Common myeloid progenitor, CD34-positive (primary cell): ENCODE results near the gene IDH1.
"Not testable (repeated sequence)": the region's sequence is repeated elsewhere in the genome, so short reads cannot be mapped to it uniquely, and the experiment has no call there.

Source experiments
- CTCF ChIA-PET: fragments of 350-600 bp; sonication (Branson Sonifier 250); formaldehyde crosslinking; loops from one replicate; lab custom pipeline; 2021; ENCODE audit warnings: antibody characterized with exemption; lab: Charles Lee
- POLR2A ChIA-PET: fragments of 350-600 bp; sonication (Branson Sonifier 250); formaldehyde crosslinking; loops from one replicate; lab custom pipeline; 2021; ENCODE audit warnings: antibody characterized with exemption; lab: Charles Lee
- DNase-seq, 3 donors: peaks; one replicate each; pipeline versions ENCODE4 v3.0.0 to v3.0.0-alpha.2; 2013
- H3K27ac ChIP-seq, 2 experiments: 1 replicate in 1 of 2; 2 replicates in 1 of 2; pipeline ENCODE4 v1.7.0; 2013; ENCODE audit warnings: inconsistent platforms in 2 of 2, low read length in 2 of 2, mild to moderate bottlenecking in 2 of 2, low read depth in 1 of 2, moderate library complexity in 1 of 2; ENCODE audit not compliant: severe bottlenecking in 2 of 2, insufficient read depth in 1 of 2, poor library complexity in 1 of 2
- H3K27me3 ChIP-seq, 5 experiments: replicated peaks in 2 of 5; 1 replicate in 3 of 5; 2 replicates in 2 of 5; pipeline versions ENCODE4 v1.6.1 to v1.7.0; 2013; ENCODE audit warnings: low read length in 4 of 5, mild to moderate bottlenecking in 2 of 5, moderate library complexity in 2 of 5, inconsistent platforms in 1 of 5; ENCODE audit not compliant: insufficient read depth in 5 of 5, control insufficient read depth in 4 of 5
- H3K36me3 ChIP-seq, 4 experiments: 1 replicate in 2 of 4; 2 replicates in 2 of 4; pipeline versions ENCODE4 v1.6.1 to v1.7.0; 2013; ENCODE audit warnings: low read length in 3 of 4, control low read depth in 1 of 4, mild to moderate bottlenecking in 1 of 4; ENCODE audit not compliant: control insufficient read depth in 4 of 4, insufficient read depth in 4 of 4
- H3K4me1 ChIP-seq, 4 experiments: 1 replicate in 3 of 4; 2 replicates in 1 of 4; pipeline versions ENCODE4 v1.6.1 to v1.7.1; 2013; ENCODE audit warnings: low read length in 3 of 4, mild to moderate bottlenecking in 3 of 4, control low read depth in 1 of 4, inconsistent platforms in 1 of 4, moderate library complexity in 1 of 4; ENCODE audit not compliant: control insufficient read depth in 4 of 4, insufficient read depth in 4 of 4; ENCODE audit errors: control extremely low read depth in 1 of 4
- H3K4me3 ChIP-seq, 7 experiments: 1 replicate in 4 of 7; 2 replicates in 3 of 7; pipeline versions ENCODE4 v1.5.1 to v1.7.0; 2013; ENCODE audit warnings: mild to moderate bottlenecking in 7 of 7, low read length in 6 of 7, moderate library complexity in 6 of 7, inconsistent platforms in 2 of 7, low read depth in 2 of 7, control low read depth in 1 of 7; ENCODE audit not compliant: insufficient read depth in 4 of 7, control insufficient read depth in 1 of 7; ENCODE audit errors: extremely low read depth in 1 of 7
- H3K9me3 ChIP-seq, 5 experiments: 1 replicate in 4 of 5; 2 replicates in 1 of 5; pipeline versions ENCODE4 v1.6.1 to v1.7.1; 2013; ENCODE audit warnings: low read length in 4 of 5, mild to moderate bottlenecking in 2 of 5, inconsistent platforms in 1 of 5, low read depth in 1 of 5, moderate library complexity in 1 of 5; ENCODE audit not compliant: control insufficient read depth in 4 of 5, insufficient read depth in 2 of 5; ENCODE audit errors: control extremely low read depth in 1 of 5
- whole genome bisulfite sequencing: methylation state at CpG from one replicate; pipeline ENCODE4 v1.1.5; 2013; ENCODE audit not compliant: insufficient coverage; 5-methylcytosine and 5-hydroxymethylcytosine counted together

IDH1 gene

DNA sequence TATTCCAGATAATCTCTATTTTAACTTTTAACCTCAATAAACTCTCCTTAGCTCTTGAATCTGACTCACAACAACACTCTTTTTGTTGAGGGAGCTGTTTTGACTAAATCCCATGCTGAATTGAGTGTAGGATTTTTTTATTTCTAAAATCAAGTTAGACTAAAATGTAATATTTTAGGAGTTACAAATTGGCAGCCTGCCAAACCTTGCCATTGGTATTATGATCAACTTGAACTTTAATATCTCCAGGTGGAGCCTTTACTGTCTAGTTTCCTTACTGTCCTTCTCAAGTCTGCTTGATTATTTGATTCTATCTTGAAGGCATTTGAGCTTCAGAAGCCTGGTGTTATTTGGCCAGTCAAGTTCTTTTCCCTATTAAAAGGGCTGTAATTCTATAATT lies 19.9 kb upstream of the IDH1 start:
- DNase-seq: no peak
- POLR2A ChIA-PET: interaction anchor here (1.3 kb wide), 1 partner anchor 9 kb away, joined by 3 read pairs; the partner anchor contains the start of gene PIKFYVE
- Histone ChIP-seq H3K27me3 (no peaks in the 10 kb centered on the region), H3K4me3 (no peak overlapping the region), H3K27ac (no peak overlapping the region), H3K36me3 (peaks cover 34 to 80% (median 63%) of the 10 kb centered on the region in 4 experiments), H3K4me1 (peaks cover 0 to under 1% (median 0%) of the 10 kb centered on the region in 4 experiments), H3K9me3 (peaks cover 0 to 9% (median 3%) of the 10 kb centered on the region in 5 experiments)
- CTCF ChIA-PET: interaction anchor here (0.6 to 1.3 kb wide), 3 partner anchors 19 to 73 kb away, joined by 3 to 4 read pairs (median 3); no protein-coding TSS in a partner anchor

DNA sequence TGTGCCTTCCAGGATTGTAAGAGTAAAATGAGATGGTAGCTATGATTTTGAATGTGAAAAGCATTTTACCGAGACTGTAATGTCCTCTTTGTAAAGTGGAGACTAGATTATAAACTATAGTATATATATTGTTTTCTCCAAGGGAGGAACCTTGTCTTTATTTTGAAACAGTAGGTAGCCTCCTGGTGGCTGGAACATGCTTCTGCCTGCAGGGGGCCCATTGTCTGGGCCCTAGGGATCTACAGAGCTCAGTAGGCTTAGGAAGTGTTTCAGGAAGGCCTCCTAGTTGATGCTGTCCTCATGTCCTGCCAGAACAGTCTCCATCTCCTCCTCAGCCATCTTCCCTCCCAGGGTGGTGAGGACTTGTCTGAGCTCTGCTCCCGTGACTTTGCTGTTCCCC lies 14.2 kb upstream of the IDH1 start:
- Histone ChIP-seq H3K4me3 (peak overlapping the region in 2 of 7 experiments; percentile 14 to 97), H3K27me3 (no peaks in the 10 kb centered on the region), H3K4me1 (peaks cover 21 to 40% (median 35%) of the 10 kb centered on the region in 4 experiments), H3K27ac (peak overlapping the region; percentile 2 to 95), H3K36me3 (peaks cover 15 to 30% (median 20%) of the 10 kb centered on the region in 4 experiments), H3K9me3 (no peaks in the 10 kb centered on the region)
- CTCF ChIA-PET: interaction anchor here (0.8 to 9.0 kb wide), 6 partner anchors 10 to 167 kb away, joined by 3 to 100 read pairs (median 11); partner anchors contain the start of gene IDH1
- POLR2A ChIA-PET: no interaction called here
- 80% methylated on average over 1 of the region's 2 CpGs for WGBS
- DNase-seq: peak in 2 of 3 donors; percentile 26 to 41

DNA sequence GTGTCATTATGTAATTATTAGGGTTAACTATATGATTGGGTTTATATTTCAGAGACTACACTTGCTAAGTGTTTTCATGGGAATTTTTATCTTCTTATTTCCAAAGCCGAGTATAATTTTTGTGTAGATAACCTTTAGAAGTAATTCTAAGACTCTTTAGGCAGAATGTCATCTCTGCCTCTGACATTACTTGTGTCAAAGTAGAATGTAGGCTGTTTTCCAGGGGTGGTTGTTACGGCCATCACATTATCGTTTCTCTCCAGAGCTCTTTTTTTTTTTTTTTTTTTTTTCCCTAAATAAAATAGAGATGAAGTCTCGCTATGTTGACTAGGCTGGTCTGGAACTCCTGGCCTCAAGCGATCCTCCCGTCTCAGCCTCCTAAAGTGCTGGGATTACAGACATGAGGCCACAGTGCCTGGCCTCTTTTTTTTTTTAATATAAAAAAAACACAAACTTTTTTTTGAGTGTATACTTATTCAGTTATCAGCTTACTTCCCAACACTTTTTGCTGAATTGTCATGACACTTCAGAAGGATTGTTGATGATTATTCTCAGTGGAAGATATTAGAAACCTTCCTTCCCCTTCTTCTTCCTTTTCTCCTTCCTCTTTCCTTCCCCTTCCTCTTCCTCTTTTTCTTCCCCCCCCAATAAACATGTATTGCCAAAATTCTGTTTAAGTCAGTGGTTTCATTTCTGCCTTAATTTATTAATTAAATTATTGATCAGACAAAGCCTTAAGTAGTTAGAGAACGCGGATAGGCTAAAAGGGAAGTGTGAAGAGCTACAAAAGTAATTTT lies 13.5 kb upstream of the IDH1 start:
- peak in 2 of 3 donors; percentile 27 to 44 for DNase-seq
- POLR2A ChIA-PET: no interaction called here
- peaks cover 8 to 23% (median 12%) of the 10 kb centered on the region in 4 experiments for H3K36me3 ChIP-seq
- H3K27me3 ChIP-seq: no peaks in the 10 kb centered on the region
- H3K9me3 ChIP-seq: no peaks in the 10 kb centered on the region
- H3K4me1 ChIP-seq: peaks cover 21 to 40% (median 35%) of the 10 kb centered on the region in 4 experiments
- 71% methylated on average over 2 of the region's 8 CpGs for WGBS
- peak overlapping the region in 1 of 2 experiments; percentile 95 for H3K27ac ChIP-seq
- CTCF ChIA-PET: interaction anchor here (0.8 to 9.0 kb wide), 6 partner anchors 10 to 167 kb away, joined by 3 to 100 read pairs (median 11); partner anchors contain the start of gene IDH1
- H3K4me3 ChIP-seq: peak overlapping the region in 6 of 7 experiments; percentile 79 to 97 (median 83)

DNA sequence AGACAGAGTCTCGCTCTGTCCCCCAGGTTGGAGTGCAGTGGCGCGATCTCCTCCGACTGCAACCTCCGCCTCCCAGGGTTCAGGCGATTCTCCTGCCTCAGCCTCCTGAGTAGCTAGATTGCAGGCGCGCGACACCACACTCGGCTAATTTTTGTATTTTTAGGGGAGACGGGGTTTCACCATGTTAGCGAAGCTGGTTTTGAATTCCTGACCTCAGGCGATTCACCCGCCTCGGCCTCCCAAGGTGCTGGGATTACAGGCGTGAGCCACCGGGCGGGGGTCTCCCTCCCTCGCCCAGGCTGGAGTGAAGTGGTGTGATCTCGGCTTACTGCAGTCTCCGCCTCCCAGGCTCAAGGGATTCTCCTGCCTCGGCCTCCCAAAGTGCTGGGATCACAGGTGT lies 12.7 kb upstream of the IDH1 start:
- CTCF ChIA-PET: interaction anchor here (0.8 to 9.0 kb wide), 5 partner anchors 9 to 166 kb away, joined by 3 to 100 read pairs (median 12); partner anchors contain the start of gene IDH1
- WGBS: 90% methylated on average over 19 of the region's 22 CpGs
- DNase-seq, POLR2A ChIA-PET, H3K9me3 ChIP-seq, H3K27me3 ChIP-seq: not testable (repeated sequence)
- peaks cover 21 to 40% (median 35%) of the 10 kb centered on the region in 4 experiments for H3K4me1 ChIP-seq
- peak overlapping the region in 6 of 7 experiments; percentile 79 to 97 (median 83) for H3K4me3 ChIP-seq
- H3K27ac ChIP-seq: peak overlapping the region; percentile 58 to 95
- peaks cover 5 to 17% (median 8%) of the 10 kb centered on the region in 4 experiments for H3K36me3 ChIP-seq

DNA sequence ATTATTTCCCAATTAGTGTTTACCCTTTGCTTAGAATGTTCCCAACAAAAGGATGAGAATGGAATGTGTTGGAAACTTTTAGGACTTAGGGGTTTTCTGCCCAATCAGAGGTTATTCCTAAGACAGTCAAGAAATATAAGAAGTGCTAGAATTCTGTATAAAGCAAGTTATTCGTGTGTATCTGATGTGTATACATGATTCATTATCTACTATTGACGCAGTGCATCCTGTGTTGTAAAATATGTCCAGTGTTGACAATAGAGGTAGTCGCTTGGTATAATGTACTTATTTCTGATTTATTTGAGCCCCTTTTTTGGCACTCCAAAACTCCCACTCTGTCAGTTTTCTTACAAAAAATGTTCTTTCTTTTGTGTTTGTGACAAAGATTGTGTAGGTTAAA lies 12.1 kb upstream of the IDH1 start:
- DNase-seq: peak in 1 of 3 donors; percentile 26
- ChIA-PET CTCF (interaction anchor here (0.8 to 9.0 kb wide), 4 partner anchors 10 to 29 kb away, joined by 3 to 100 read pairs (median 17); partner anchors contain the start of gene IDH1), POLR2A (interaction anchor here (0.6 kb wide), 1 partner anchor 1705 kb away, joined by 3 read pairs; no protein-coding TSS in a partner anchor)
- Histone ChIP-seq H3K27me3 (no peaks in the 10 kb centered on the region), H3K4me1 (peaks cover 21 to 40% (median 35%) of the 10 kb centered on the region in 4 experiments), H3K9me3 (no peaks in the 10 kb centered on the region), H3K4me3 (peak overlapping the region in 6 of 7 experiments; percentile 79 to 97 (median 83)), H3K36me3 (peaks cover 5 to 14% (median 7%) of the 10 kb centered on the region in 4 experiments), H3K27ac (peak overlapping the region; percentile 86 to 95)
- WGBS: 0% methylated on average over 1 of the region's 3 CpGs

DNA sequence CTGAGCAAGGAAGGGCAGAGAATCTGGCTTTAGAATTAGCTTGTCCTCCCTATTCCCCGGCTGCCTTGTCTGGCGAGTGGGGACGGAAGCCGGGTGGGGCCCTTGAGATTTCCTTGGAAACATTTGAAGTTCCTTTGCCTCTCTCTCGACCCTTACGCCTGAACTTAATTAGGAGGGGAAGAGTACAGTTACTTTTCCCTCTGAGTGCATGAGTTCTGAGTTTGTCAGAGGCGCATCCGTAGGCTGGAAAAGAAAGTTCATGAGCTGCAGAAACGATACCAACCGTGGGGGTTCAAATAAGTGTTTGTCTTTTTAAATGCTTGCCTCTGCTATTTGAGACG lies 11.7 kb upstream of the IDH1 start:
- Histone ChIP-seq H3K27ac (peak overlapping the region; percentile 86 to 95), H3K36me3 (peaks cover 4 to 11% (median 4%) of the 10 kb centered on the region in 4 experiments), H3K9me3 (no peaks in the 10 kb centered on the region), H3K4me3 (peak overlapping the region; percentile 45 to 97 (median 81)), H3K4me1 (peaks cover 21 to 40% (median 35%) of the 10 kb centered on the region in 4 experiments), H3K27me3 (no peaks in the 10 kb centered on the region)
- peak in 2 of 3 donors; percentile 60 to 71 for DNase-seq
- 0% methylated on average over 7 of the region's 11 CpGs for WGBS
- CTCF ChIA-PET: interaction anchor here (0.5 to 9.0 kb wide), 6 partner anchors 10 to 90 kb away, joined by 3 to 100 read pairs (median 7); partner anchors contain the start of gene IDH1
- POLR2A ChIA-PET: interaction anchor here (0.6 to 0.9 kb wide), 4 partner anchors 8 to 1705 kb away, joined by 3 to 4 read pairs (median 3); partner anchors contain the start of gene IDH1
